IMR-90 (cell line): ENCODE results near the gene ARMS2. TPM values are rescaled to one million over a fixed set of nuclear protein-coding genes. Genes with fewer than 3 reads are reported as not detected.
A peak's percentile ranks its signal among the peaks of the same experiment; 100 is the strongest.

Experiments
- ATAC-seq: fragments of 200-7000 bp; cut with Tn5 transposase; 2 replicates; pipeline ENCODE4 v1.9.1; 2020; ENCODE audit warnings: low read depth, mild to moderate bottlenecking, moderate library complexity
- BruUV-seq: library from RNA; stranded (reverse); fragments of 400-500 nt; replicated peaks from 2 replicates; lab custom pipeline; 2021; lab: Mats Ljungman, UMichigan
- CTCF ChIA-PET: fragments of 300-600 bp; formaldehyde crosslinking; extraction: SDS; loops from one replicate; lab custom pipeline; 2021; ENCODE audit warnings: antibody characterized with exemption; lab: Yijun Ruan, JAX
- POLR2A ChIA-PET: fragments of 300-600 bp; sonication (Branson Sonifier 250); formaldehyde crosslinking; loops from one replicate; lab custom pipeline; 2022; ENCODE audit warnings: antibody characterized with exemption; ENCODE audit not compliant: unreplicated experiment; lab: Charles Lee
- DNase-seq: peaks from one replicate; pipeline ENCODE4 v3.0.0; 2013
- H2AFZ ChIP-seq: replicated peaks from 2 replicates; pipeline ENCODE3; 2013; ENCODE audit warnings: low read length, mild to moderate bottlenecking; ENCODE audit not compliant: poor library complexity
- H2AK5ac ChIP-seq: 2 replicates; pipeline ENCODE4 v1.6.1; 2013; ENCODE audit warnings: low read depth, low read length, inconsistent platforms
- H2AK9ac ChIP-seq: replicated peaks from 2 replicates; pipeline ENCODE3; 2013; ENCODE audit warnings: mild to moderate bottlenecking, low read depth, low read length, moderate library complexity; ENCODE audit not compliant: poor library complexity
- H2BK120ac ChIP-seq: 2 replicates; pipeline ENCODE4 v1.6.1; 2013; ENCODE audit warnings: low read depth, low read length, inconsistent platforms
- H2BK15ac ChIP-seq: 3 replicates; pipeline ENCODE4 v1.6.1; 2013; ENCODE audit warnings: low read depth, low read length, inconsistent platforms
- H2BK20ac ChIP-seq: 2 replicates; pipeline ENCODE4 v1.6.1; 2013; ENCODE audit warnings: low read depth, mild to moderate bottlenecking, inconsistent platforms, low read length, moderate library complexity
- H2BK5ac ChIP-seq: 2 replicates; pipeline ENCODE4 v1.6.1; 2013; ENCODE audit warnings: mild to moderate bottlenecking, low read depth, low read length, inconsistent platforms; ENCODE audit not compliant: poor library complexity, severe bottlenecking
- H3K14ac ChIP-seq: replicated peaks from 2 replicates; pipeline ENCODE4 v1.6.1; 2013; ENCODE audit warnings: low read depth, low read length, inconsistent platforms
- H3K18ac ChIP-seq: 2 replicates; pipeline ENCODE4 v1.6.1; 2013; ENCODE audit warnings: low read depth, low read length, control low read depth
- H3K23ac ChIP-seq: 2 replicates; pipeline ENCODE4 v1.6.1; 2013; ENCODE audit warnings: low read depth, low read length, inconsistent platforms
- H3K27ac ChIP-seq: 2 replicates; pipeline ENCODE4 v1.5.1; 2013; ENCODE audit warnings: mild to moderate bottlenecking, control low read depth, low read length; ENCODE audit not compliant: insufficient read depth
- H3K27me3 ChIP-seq: 2 replicates; pipeline ENCODE4 v1.6.1; 2013; ENCODE audit warnings: low read length; ENCODE audit not compliant: control insufficient read depth, insufficient read depth
- H3K36me3 ChIP-seq: 2 replicates; pipeline ENCODE4 v1.6.1; 2013; ENCODE audit warnings: low read length, mixed read lengths; ENCODE audit not compliant: control insufficient read depth, insufficient read depth
- H3K4ac ChIP-seq: 2 replicates; pipeline ENCODE4 v1.6.1; 2013; ENCODE audit warnings: low read depth, low read length, inconsistent platforms
- H3K4me1 ChIP-seq: 2 replicates; pipeline ENCODE4 v1.6.1; 2013; ENCODE audit warnings: low read length, mixed read lengths; ENCODE audit not compliant: control insufficient read depth, insufficient read depth
- H3K4me2 ChIP-seq: 2 replicates; pipeline ENCODE4 v1.6.1; 2013; ENCODE audit warnings: low read depth, mild to moderate bottlenecking, control low read depth, low read length, moderate library complexity
- H3K4me3 ChIP-seq: 2 replicates; pipeline ENCODE4 v1.5.1; 2013; ENCODE audit warnings: low read depth, mild to moderate bottlenecking, control low read depth, low read length, moderate library complexity; ENCODE audit not compliant: insufficient read depth
- H3K56ac ChIP-seq: 2 replicates; pipeline ENCODE4 v1.6.1; 2013; ENCODE audit warnings: low read length, inconsistent platforms; ENCODE audit not compliant: insufficient read depth; ENCODE audit errors: extremely low read depth
- H3K79me1 ChIP-seq, 2 experiments: 2 replicates each; pipeline ENCODE4 v1.6.1; 2013; ENCODE audit warnings: low read length in 2 of 2, inconsistent platforms in 1 of 2, low read depth in 1 of 2
- H3K9ac ChIP-seq: 2 replicates; pipeline ENCODE4 v1.6.1; 2013; ENCODE audit warnings: low read depth, low read length, control low read depth
- H3K9me1 ChIP-seq: 2 replicates; pipeline ENCODE4 v1.6.1; 2013; ENCODE audit warnings: low read length, inconsistent platforms; ENCODE audit not compliant: insufficient read depth
- H3K9me3 ChIP-seq: 2 replicates; pipeline ENCODE4 v1.6.1; 2013; ENCODE audit warnings: low read length; ENCODE audit not compliant: control insufficient read depth, insufficient read depth
- H4K20me1 ChIP-seq: 2 replicates; pipeline ENCODE4 v1.6.1; 2013; ENCODE audit warnings: low read length, inconsistent platforms; ENCODE audit not compliant: insufficient read depth
- H4K5ac ChIP-seq: 2 replicates; pipeline ENCODE4 v1.6.1; 2013; ENCODE audit warnings: mild to moderate bottlenecking, low read depth, low read length, control low read depth
- H4K8ac ChIP-seq, 2 experiments: 2 replicates each; pipeline ENCODE4 v1.6.1; 2013; ENCODE audit warnings: low read depth in 2 of 2, low read length in 2 of 2, control low read depth in 1 of 2, inconsistent platforms in 1 of 2
- H4K91ac ChIP-seq: 2 replicates; pipeline ENCODE4 v1.6.1; 2013; ENCODE audit warnings: low read depth, low read length, inconsistent platforms; ENCODE audit not compliant: insufficient read depth
- BHLHE40 ChIP-seq: fragments of 150-350 bp; IDR thresholded peaks from 2 replicates; pipeline ENCODE4 v1.6.1; 2016; ENCODE audit warnings: mild to moderate bottlenecking, low read depth, low read length
- CEBPB ChIP-seq: IDR thresholded peaks from 2 replicates; pipeline ENCODE4 v1.6.1; 2012; ENCODE audit warnings: low read depth, low read length, improper control_type of control experiment
- CHD1 ChIP-seq: IDR thresholded peaks from 2 replicates; pipeline ENCODE4 v1.6.1; 2012; ENCODE audit warnings: low read depth, low read length, improper control_type of control experiment
- FOS ChIP-seq: fragments of 150-350 bp; IDR thresholded peaks from 2 replicates; pipeline ENCODE4 v1.6.1; 2016; ENCODE audit warnings: low read depth, low read length
- MAFK ChIP-seq: IDR thresholded peaks from 2 replicates; pipeline ENCODE4 v1.6.1; 2012; ENCODE audit warnings: low read depth, low read length, improper control_type of control experiment
- MAZ ChIP-seq: IDR thresholded peaks from 2 replicates; pipeline ENCODE4 v1.6.1; 2012; ENCODE audit warnings: low read depth, mild to moderate bottlenecking, low read length, improper control_type of control experiment, moderate library complexity, borderline replicate concordance
- NFE2L2 ChIP-seq: fragments of 150-350 bp; IDR thresholded peaks from 2 replicates; pipeline ENCODE4 v1.6.1; 2016; ENCODE audit warnings: low read depth, mild to moderate bottlenecking, low read length
- POLR2A ChIP-seq: IDR thresholded peaks from 2 replicates; pipeline ENCODE4 v1.6.1; 2012; ENCODE audit warnings: mild to moderate bottlenecking, low read depth, low read length
- RAD21 ChIP-seq: IDR thresholded peaks from 2 replicates; pipeline ENCODE4 v1.6.1; 2012; ENCODE audit warnings: low read length, improper control_type of control experiment
- RCOR1 ChIP-seq: IDR thresholded peaks from 2 replicates; pipeline ENCODE4 v1.6.1; 2012; ENCODE audit warnings: mild to moderate bottlenecking, low read length, improper control_type of control experiment; ENCODE audit not compliant: insufficient replicate concordance
- RFX5 ChIP-seq: IDR thresholded peaks from 2 replicates; pipeline ENCODE4 v1.8.0; 2012; ENCODE audit warnings: low read depth, mild to moderate bottlenecking, low read length, moderate library complexity
- SMC3 ChIP-seq: fragments of 150-350 bp; IDR thresholded peaks from 2 replicates; pipeline ENCODE4 v1.6.1; 2016; ENCODE audit warnings: low read depth, mild to moderate bottlenecking, antibody characterized with exemption, low read length, moderate library complexity
- WGBS, 2 experiments: methylation state at CpG; one replicate each; pipeline versions ENCODE4 v1.1.5 to v1.1.7; 2013; ENCODE audit warnings: missing lambda C conversion rate in 2 of 2; ENCODE audit not compliant: insufficient read length in 1 of 2; ENCODE audit errors: extremely low coverage in 2 of 2; 5-methylcytosine and 5-hydroxymethylcytosine counted together
- dilution Hi-C: fragments of 300-500 bp; cut with HindIII; formaldehyde crosslinking; loops from one replicate; pipeline ENCODE4 v1.14.3; 2018; ENCODE audit warnings: low sequenced_read_pairs; ENCODE audit not compliant: unreplicated experiment
- in situ Hi-C: fragments of 300-500 bp; cut with MboI; formaldehyde crosslinking; loops from 3 replicates; pipeline ENCODE4 v1.14.3; 2019; ENCODE audit warnings: low sequenced_read_pairs, inconsistent platforms, mixed read lengths
- intact Hi-C: fragments of 100-400 bp; cut with micrococcal nuclease; formaldehyde crosslinking; loops from 2 replicates; pipeline ENCODE4 v1.10.0; 2022
- polyA plus RNA-seq, 3 experiments: library from polyadenylated mRNA; depleted of rRNA; stranded (reverse); fragments of >200 nt; gene quantifications; 2 replicates each; pipeline ENCODE4 v1.2.3, GENCODE V29; 2012; ENCODE audit warnings: low replicate concordance in 1 of 3
- total RNA-seq: library from RNA; depleted of rRNA; stranded (reverse); fragments of >200 nt; gene quantifications from 2 replicates; pipeline ENCODE4 v1.2.3, GENCODE V29; 2012
- TF ChIP-seq, protein P1 (sequence below): fragments of 150-350 bp; IDR thresholded peaks from 2 replicates; pipeline ENCODE4 v1.6.1; 2016; ENCODE audit warnings: low read depth, mild to moderate bottlenecking, low read length, moderate library complexity, borderline replicate concordance
- TF ChIP-seq, protein P2 (sequence below): fragments of 150-350 bp; IDR thresholded peaks from 2 replicates; pipeline ENCODE4 v1.6.1; 2017; ENCODE audit warnings: mild to moderate bottlenecking, antibody characterized with exemption, low read length, low read depth
- TF ChIP-seq, protein P3 (sequence below): conservative IDR thresholded peaks from 2 replicates; pipeline ENCODE4 v1.5.1; 2012; ENCODE audit warnings: mild to moderate bottlenecking, low read depth, low read length, improper control_type of control experiment

Gene ARMS2
- total and polyA plus RNA-seq, 2 of the 4 experiments (the other 2 are of a cell fraction) = not detected

DNA sequence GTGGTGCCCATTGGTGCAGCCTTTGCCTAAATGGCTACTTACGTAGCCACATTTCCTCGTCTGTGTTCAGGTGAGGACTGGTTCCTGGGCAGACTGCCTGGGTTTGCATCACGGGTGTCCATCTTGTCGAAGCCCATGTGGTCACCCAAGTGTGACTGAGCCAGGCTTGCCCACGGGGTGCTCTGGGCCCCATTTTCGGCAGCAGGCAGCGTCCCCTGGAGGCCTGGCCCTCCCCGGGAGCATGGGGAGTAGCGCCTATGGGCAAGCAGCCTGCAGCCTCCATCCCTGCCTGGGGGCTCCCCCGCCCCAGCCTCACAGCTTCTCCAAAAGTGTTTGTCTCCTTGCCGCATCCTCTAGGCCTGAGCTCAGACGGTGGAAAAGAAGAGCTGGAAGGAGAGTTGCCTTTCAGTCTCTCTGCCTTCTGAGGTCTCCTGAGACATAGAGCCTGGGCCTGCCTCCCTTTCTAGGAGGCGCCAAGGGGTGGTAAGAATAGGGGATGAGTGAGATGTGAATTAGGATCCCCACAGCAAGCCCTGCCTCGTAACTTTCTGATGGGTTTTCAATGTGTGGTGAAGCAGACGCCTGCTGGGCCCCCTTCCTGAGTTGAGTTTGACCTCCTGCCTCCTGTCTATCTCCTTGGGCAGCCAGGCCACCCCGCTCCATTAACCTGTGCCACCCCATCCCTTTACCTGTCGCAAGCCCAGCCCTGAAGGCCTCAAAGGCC, 49.6 kb downstream of the ARMS2 start:
- no peak for ATAC-seq
- no peak overlapping the region for H3K14ac ChIP-seq
- DNase-seq = no peak
- H2BK5ac ChIP-seq = no peak overlapping the region
- H4K20me1 ChIP-seq = peaks cover 8% of the 10 kb centered on the region
- POLR2A ChIA-PET = no interaction called here
- in situ Hi-C loops = no loop called here
- H3K4me3 ChIP-seq = no peak overlapping the region
- H3K27ac ChIP-seq = no peak overlapping the region; the same call in 1 of the 2 replicates
- WGBS, 2 experiments = 85% methylated on average over 7 of the region's 17 CpGs; no CpG with 5 or more reads in 1 of the 2 experiments
- H3K4me1 ChIP-seq = peaks cover 6% of the 10 kb centered on the region
- no peaks in the 10 kb centered on the region for H3K9me3 ChIP-seq
- H2BK15ac ChIP-seq = no peak overlapping the region
- peak overlapping the region; percentile 40; the same call in 1 of the 2 replicates for H3K4ac ChIP-seq
- peak overlapping the region; percentile 83 for H2AFZ ChIP-seq
- H3K9ac ChIP-seq = no peak overlapping the region
- H2AK9ac ChIP-seq = peak overlapping the region; percentile 53
- no peaks in the 10 kb centered on the region; the same call in 1 of the 2 replicates for H3K9me1 ChIP-seq
- peaks cover 18% of the 10 kb centered on the region for H3K36me3 ChIP-seq
- H3K79me1 ChIP-seq = no peaks in the 10 kb centered on the region; a peak in 1 of 4 replicates
- H4K91ac ChIP-seq = peak overlapping the region; percentile 51
- H2AK5ac ChIP-seq = peak overlapping the region; percentile 15; the same call in 1 of the 2 replicates
- no peak overlapping the region for H3K56ac ChIP-seq
- H3K4me2 ChIP-seq = no peak overlapping the region
- H2BK20ac ChIP-seq = no peak overlapping the region
- no peak overlapping the region for H4K5ac ChIP-seq
- dilution Hi-C loops = no loop called here
- no TSS peak for BruUV-seq
- CTCF ChIA-PET = no interaction called here
- no peak overlapping the region for H3K23ac ChIP-seq
- H3K18ac ChIP-seq = no peak overlapping the region
- intact Hi-C loops = loop anchor here (2.0 kb wide), 1 partner anchor 35 kb away; no protein-coding TSS in a partner anchor
- H4K8ac ChIP-seq = peak overlapping the region in 1 of 2 experiments; percentile 28; a peak in 1 of 4 replicates
- H2BK120ac ChIP-seq = peak overlapping the region; percentile 46; the same call in 1 of the 2 replicates
- H3K27me3 ChIP-seq = no peaks in the 10 kb centered on the region
- no peak for TF ChIP-seq MAFK
- no peak for TF ChIP-seq NFE2L2
- no peak for TF ChIP-seq POLR2A
- TF ChIP-seq FOS = no peak
- no peak for TF ChIP-seq BHLHE40
- TF ChIP-seq, protein P1, sequence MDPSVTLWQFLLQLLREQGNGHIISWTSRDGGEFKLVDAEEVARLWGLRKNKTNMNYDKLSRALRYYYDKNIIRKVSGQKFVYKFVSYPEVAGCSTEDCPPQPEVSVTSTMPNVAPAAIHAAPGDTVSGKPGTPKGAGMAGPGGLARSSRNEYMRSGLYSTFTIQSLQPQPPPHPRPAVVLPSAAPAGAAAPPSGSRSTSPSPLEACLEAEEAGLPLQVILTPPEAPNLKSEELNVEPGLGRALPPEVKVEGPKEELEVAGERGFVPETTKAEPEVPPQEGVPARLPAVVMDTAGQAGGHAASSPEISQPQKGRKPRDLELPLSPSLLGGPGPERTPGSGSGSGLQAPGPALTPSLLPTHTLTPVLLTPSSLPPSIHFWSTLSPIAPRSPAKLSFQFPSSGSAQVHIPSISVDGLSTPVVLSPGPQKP = no peak
- no peak for TF ChIP-seq MAZ
- TF ChIP-seq RAD21 = no peak
- no peak for TF ChIP-seq RCOR1
- TF ChIP-seq, protein P2, sequence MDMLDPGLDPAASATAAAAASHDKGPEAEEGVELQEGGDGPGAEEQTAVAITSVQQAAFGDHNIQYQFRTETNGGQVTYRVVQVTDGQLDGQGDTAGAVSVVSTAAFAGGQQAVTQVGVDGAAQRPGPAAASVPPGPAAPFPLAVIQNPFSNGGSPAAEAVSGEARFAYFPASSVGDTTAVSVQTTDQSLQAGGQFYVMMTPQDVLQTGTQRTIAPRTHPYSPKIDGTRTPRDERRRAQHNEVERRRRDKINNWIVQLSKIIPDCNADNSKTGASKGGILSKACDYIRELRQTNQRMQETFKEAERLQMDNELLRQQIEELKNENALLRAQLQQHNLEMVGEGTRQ = no peak
- TF ChIP-seq RFX5 = no peak
- no peak for TF ChIP-seq CEBPB
- TF ChIP-seq SMC3 = no peak
- no peak for TF ChIP-seq CHD1
- TF ChIP-seq, protein P3, sequence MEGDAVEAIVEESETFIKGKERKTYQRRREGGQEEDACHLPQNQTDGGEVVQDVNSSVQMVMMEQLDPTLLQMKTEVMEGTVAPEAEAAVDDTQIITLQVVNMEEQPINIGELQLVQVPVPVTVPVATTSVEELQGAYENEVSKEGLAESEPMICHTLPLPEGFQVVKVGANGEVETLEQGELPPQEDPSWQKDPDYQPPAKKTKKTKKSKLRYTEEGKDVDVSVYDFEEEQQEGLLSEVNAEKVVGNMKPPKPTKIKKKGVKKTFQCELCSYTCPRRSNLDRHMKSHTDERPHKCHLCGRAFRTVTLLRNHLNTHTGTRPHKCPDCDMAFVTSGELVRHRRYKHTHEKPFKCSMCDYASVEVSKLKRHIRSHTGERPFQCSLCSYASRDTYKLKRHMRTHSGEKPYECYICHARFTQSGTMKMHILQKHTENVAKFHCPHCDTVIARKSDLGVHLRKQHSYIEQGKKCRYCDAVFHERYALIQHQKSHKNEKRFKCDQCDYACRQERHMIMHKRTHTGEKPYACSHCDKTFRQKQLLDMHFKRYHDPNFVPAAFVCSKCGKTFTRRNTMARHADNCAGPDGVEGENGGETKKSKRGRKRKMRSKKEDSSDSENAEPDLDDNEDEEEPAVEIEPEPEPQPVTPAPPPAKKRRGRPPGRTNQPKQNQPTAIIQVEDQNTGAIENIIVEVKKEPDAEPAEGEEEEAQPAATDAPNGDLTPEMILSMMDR = no peak
